Measurements from ENCODE around the gene USP32.

USP32 gene

GRCh38 chr17:60304502-60304901, 87.4 kb downstream of the USP32 start:
- no peak for TF ChIP-seq ZFP3 (CRISPR knock-in tag; IDR thresholded peaks at IDR 0.05)
- no peak for TF ChIP-seq TSHZ2 (CRISPR knock-in tag; IDR thresholded peaks at IDR 0.05)
- no peak for TF ChIP-seq CREB5 (CRISPR knock-in tag; IDR thresholded peaks at IDR 0.05; ENCODE audit: low read depth)
- no peak for TF ChIP-seq TCF4 (CRISPR knock-in tag; IDR thresholded peaks at IDR 0.05; ENCODE audit: borderline replicate concordance)
- no peak for TF ChIP-seq TOX (CRISPR knock-in tag; IDR thresholded peaks at IDR 0.05; ENCODE audit: borderline replicate concordance)
- no peak for TF ChIP-seq GLIS3 (CRISPR knock-in tag; IDR thresholded peaks at IDR 0.05)
- no peak for TF ChIP-seq ISL1 (CRISPR knock-in tag; IDR thresholded peaks at IDR 0.05)
- no peak for TF ChIP-seq SNAI2 (CRISPR knock-in tag; IDR thresholded peaks at IDR 0.05)
- TF ChIP-seq BACH2 (CRISPR knock-in tag; IDR thresholded peaks at IDR 0.05; ENCODE audit: borderline replicate concordance) = no peak
- no peak for ATAC-seq

- ATAC-seq = no peak
- TF ChIP-seq CSRNP3 (CRISPR knock-in tag; IDR thresholded peaks at IDR 0.05) = no peak
- no peak for TF ChIP-seq CSDC2 (CRISPR knock-in tag; IDR thresholded peaks at IDR 0.05)
- no peak for TF ChIP-seq BACH2 (CRISPR knock-in tag; IDR thresholded peaks at IDR 0.05; ENCODE audit: borderline replicate concordance)
- TF ChIP-seq SNAI2 (CRISPR knock-in tag; IDR thresholded peaks at IDR 0.05) = no peak
- TF ChIP-seq TSHZ2 (CRISPR knock-in tag; IDR thresholded peaks at IDR 0.05) = no peak
- no peak for TF ChIP-seq ZNF70 (CRISPR knock-in tag; IDR thresholded peaks at IDR 0.05)
- no peak for TF ChIP-seq ISL1 (CRISPR knock-in tag; IDR thresholded peaks at IDR 0.05)
- TF ChIP-seq ZFP30 (CRISPR knock-in tag; IDR thresholded peaks at IDR 0.05) = no peak
- TF ChIP-seq ZFP3 (CRISPR knock-in tag; IDR thresholded peaks at IDR 0.05) = no peak
- no peak for TF ChIP-seq PATZ1 (CRISPR knock-in tag; IDR thresholded peaks at IDR 0.05; ENCODE audit: borderline replicate concordance)
- no peak for TF ChIP-seq ARNTL (CRISPR knock-in tag; IDR thresholded peaks at IDR 0.05; ENCODE audit: borderline replicate concordance, low read depth)
- no peak for TF ChIP-seq RARB (CRISPR knock-in tag; IDR thresholded peaks at IDR 0.05)
Measured at GRCh38 chr17:60303406-60304099, 88.4 kb downstream of the USP32 start.

GRCh38 chr17:60301649-60302048, 90.3 kb downstream of the USP32 start:
- no peak for ATAC-seq
- TF ChIP-seq CSRNP3 (CRISPR knock-in tag; IDR thresholded peaks at IDR 0.05) (no peak), ARNTL (CRISPR knock-in tag; IDR thresholded peaks at IDR 0.05; ENCODE audit: borderline replicate concordance, low read depth) (no peak), TSHZ2 (CRISPR knock-in tag; IDR thresholded peaks at IDR 0.05) (no peak), TCF4 (CRISPR knock-in tag; IDR thresholded peaks at IDR 0.05; ENCODE audit: borderline replicate concordance) (no peak), CREB5 (CRISPR knock-in tag; IDR thresholded peaks at IDR 0.05; ENCODE audit: low read depth) (no peak), TOX (CRISPR knock-in tag; IDR thresholded peaks at IDR 0.05; ENCODE audit: borderline replicate concordance) (no peak), ISL1 (CRISPR knock-in tag; IDR thresholded peaks at IDR 0.05) (no peak), PPARA (CRISPR knock-in tag; IDR thresholded peaks at IDR 0.05; ENCODE audit: borderline replicate concordance) (no peak)
